Non-pigmented ciliary epithelial cell (primary cell): ENCODE results near the gene MAP2K2.

ENCODE experiments used
- DNase-seq: peaks from one replicate; pipeline ENCODE4 v3.0.0-alpha.2; 2010; ENCODE audit warnings: low read depth

Gene MAP2K2

DNA sequence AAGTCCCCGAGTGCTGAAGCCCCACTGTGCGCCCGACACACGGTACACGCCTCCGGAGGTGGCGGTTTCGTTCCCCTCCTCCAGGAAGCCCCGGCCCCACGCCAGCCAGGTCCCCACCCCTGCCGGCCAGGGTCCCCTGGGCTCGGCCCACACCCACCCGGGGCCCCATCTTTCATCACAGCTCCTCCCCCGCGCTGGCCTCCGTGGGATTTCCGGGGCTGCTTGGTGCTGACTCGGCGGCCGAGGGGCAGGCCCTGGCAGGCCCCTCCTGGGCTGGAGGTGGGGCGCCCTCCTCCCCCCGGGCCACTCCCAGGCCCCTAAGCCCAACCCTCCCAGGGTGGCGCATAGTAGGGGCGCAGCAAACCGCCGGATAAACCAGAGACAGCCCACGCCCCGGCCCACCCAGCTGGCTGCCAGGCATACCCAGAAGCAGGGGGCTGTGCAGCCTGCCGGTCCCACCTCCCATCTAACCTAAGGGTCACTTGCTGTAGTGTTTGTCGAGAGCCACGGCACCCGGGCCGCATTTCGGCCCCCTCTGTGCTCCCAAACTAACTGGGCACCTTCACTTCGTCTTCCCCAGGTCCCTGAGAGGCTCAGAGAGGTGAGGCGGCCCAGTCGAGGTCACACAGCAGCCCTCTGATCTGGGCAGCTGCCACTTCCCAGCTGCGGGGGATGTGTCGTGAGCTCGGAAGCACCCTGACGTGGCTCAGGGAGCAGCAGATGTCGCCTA, 63.9 kb downstream of the MAP2K2 start:
- DNase-seq = no peak

DNA sequence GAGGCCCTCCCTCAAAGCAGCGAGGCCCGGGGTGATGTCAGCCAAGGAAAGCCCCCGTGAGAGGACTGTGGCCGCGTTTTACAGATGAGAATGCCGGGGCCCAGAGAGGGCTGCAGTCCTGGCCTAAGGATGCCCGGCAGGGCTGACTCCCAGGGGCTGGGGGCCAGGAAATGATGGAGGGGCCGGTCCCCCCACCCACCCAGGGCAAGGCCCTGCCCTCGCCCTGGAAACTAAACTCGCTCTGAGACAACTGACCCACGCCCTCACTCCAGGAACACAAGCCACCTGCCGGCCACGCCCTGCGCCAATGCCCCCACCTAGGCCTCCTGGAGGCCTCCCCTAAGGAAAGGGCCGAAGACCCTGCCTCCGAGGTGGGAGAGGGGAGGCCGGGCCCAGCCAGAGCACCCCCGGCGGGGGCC, 64.5 kb downstream of the MAP2K2 start:
- DNase-seq = no peak

DNA sequence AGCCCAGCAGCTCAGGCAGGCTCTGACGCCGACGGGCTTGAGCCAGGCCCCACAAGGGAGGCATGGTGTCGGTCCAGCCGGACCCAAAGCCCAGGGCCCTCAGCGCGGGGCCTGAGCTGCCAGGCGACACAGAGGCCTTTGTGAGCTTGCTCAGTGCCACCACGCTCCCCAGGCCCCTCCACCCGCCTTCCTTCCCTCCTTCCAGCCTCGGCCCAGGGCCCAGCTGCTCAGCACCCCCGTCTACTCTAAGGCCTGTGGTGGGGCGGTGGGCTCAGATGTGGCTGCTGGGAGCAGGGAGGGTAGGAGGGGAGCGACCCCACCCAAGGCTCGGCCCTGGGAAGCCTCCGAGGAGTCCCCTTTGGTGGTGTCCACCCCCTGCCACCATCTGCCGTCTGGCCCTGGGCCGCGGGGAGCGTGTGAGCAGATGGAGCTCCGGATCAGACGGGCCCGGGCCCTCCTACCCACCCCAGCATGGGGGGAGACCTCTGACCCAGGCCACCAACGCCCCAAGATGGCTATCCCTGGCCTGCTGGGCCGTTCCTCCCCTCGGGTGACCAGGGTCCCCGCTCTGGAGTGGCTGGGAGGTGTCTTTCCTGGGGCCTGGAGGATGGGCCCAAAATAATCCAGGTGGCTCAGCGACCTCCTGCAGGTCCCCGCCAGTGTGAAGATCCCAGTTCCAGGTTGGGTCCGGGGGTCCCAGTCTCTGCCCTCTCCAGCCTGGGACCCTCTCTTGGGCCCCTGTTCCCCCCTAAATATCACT, 65.0 kb downstream of the MAP2K2 start:
- no peak for DNase-seq

DNA sequence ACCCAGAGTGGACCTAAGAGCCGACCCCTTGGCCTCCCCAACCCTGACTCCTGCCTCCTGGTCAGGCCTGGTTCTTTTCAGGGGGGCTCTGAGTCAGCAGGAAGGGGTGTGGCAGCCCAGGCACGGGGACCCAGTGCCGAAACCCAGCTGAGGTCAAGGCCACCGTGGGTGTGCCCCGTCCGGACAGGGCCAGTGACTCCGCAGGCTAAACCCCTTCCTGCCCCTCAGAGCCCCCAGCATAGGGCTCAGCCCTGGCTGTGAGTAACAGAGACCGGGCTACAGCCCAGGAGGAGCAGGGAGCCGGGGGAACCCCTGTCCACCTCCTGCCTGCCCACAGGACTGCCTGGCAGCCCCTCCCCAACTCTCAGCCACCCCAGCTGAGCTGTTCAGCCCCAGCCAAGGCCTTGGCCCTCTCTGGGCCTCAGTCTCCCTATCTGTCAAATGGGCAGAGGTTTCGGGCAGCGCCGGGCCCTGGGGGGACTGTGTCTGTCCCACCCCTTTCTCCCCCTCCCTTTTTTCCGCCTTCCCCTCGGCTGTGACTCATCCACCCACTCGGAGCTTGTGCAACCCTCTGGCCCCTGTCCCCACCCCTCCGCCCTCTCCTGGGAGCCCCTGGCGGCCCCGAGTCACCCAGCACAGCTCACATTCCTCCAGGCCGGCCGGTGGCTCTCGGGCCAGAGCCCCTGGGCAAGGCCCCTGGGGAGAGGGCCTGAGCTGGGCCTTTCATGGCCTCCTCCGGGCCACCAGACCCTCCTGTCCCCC, 65.8 kb downstream of the MAP2K2 start:
- peak; percentile 43 for DNase-seq

DNA sequence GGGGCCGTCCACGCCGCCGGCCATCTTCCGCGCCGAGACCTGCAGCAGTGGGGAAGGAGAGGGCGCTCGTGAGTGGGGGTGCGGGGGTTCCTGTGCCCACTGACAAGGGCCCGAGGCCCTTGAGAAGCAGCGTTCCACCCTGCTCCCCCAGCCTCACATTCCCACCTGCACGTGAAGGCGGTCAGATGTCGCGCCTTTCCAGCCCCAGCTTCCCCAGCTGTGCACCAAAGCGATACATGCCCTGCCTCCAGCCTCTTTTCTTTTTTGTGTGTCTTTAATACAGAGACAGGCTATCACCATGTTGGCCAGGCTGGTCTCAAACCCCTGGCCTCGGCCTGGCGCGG, 68.7 kb downstream of the MAP2K2 start:
- DNase-seq = no peak

DNA sequence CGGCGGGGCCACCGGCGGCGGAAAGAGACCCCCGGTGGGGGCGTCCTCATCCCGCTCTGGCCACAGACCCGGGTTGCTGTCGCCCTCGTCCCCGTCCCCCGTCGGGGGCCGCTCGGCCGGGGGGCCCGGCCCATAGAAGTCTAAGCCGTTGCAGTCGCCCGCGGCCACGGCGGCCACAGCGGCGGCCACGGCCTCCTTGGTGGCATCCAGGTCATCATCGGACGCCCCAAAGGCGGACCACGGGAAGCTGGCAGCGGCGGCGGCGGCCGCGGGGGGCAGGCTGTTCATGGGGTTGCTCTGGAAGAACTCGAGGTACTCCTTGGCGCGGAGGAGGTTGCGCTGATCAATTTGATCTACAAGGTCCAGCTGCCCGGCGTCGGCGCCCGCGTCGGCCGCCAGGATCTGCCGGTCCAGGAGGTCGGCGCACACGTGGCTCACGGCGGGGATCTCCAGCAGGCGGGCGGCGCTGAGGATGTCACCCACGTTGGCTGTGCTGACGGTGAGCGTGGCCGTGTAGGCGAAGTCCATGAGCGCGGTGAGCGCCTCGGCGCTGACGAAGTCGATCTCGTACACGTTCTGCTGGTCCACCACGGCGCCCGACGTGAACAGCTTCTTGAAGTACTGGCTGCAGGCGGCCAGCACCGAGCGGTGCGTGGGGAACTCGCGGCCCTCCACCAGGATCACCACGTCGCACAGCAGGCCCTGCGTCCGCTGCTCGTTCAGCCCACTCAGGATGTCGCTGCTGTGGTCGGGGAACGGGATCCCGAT, 69.3 kb downstream of the MAP2K2 start:
- DNase-seq = no peak

DNA sequence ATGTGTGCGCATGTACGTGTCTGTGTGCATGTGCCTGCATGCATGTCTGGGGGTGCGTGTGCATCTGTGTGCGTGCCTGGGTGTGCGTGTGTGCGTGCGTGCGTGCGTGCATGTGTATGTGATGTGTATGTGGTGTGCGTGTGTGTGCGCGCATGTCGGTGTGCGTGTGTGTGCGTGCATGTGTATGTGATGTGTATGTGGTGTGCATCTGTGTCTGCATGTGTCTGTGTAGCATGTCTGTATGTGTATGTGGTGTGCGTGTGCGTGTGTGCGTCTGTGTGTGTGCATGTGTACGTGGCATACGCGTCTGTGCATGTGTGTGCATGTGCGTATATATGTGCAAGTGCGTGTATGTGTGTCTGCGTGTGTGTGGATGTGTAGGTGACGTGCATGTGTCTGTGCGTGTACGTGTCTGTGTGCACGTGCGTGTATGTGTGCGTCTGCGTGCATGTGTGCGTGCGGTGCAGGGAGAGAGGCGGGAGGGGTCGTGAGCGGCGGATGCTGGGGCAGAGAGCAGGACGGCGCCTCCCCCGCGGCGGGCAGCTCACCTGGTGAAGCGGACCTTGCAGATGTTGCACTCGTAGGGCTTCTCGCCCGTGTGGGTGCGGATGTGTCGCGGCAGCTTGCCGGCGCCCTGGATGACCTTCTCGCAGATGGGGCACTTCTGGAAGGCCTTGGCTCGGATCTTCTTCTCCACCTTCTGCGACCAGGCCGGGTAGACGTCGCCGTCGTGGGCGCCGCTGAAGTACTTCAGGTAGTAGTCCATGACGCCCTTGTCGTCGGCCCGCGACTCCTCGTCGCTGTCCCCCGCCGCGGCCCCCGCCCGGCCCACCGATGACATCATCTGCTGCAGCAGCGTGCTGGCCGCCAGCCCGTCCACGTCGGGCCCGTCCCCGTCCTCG, 70.2 kb downstream of the MAP2K2 start:
- DNase-seq = no peak

DNA sequence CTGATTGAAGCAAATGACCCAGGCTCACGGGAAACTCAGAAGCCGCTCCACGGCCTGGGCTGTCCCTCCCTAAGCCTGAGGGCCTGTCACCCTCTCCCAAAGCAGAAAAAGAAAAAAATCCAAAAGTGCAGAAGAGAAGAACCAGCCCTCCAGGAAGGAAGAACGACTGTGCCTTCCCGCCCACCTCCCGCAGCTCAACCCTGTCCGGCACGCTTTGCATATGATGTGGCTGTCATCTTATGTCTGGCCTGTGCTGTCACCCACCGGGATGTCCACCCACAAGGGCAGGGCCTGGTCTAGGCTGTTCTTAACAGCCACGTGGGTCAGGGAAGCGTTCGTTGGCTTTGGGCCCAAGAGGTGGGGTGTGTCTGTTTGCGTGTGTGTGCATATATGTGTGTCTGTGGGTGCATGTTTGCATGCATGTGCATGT, 70.9 kb downstream of the MAP2K2 start:
- DNase-seq = no peak

DNA sequence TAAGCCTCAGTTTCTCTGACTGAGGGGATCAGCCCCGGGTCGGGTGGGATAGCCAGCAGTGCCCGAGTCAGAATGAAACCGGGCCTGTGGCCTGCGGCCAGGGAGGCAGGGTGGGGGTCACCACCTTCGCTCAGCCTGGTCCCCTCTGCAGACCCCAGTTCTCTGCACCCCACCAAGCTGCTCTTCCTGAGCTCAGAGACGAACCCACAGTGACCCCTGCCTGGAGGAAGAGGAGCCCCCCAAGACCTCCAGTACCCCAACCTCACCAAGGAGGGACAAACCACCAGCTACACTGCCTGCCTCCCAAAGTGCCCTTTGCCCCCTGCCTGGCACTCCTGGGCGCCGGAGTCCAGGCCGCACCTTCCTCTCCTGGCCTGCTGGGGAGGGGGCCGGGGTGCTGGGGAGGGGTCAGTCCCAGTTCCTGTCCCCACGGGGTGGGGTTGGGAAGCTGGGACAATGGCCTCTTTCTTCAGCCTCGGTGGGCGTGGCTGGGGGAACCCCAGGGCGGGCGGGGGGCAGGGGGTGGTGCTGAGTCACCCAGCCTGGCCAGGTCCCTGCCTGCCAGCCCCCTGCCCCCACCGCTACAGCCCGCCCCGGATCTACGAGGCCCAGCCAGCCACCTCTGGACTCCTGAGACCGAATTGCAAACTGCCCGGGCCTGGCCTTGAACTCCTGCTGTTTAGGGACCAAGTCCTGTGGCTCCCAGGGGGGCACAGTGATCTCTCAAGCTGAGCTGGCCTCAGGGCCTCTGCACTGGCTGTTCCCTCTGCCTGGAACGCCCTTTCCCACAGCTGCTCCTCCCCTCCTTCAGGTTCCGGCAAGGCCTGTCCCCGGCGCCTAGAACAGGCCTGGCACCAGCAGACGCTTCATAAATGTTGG, 71.6 kb downstream of the MAP2K2 start:
- no peak for DNase-seq

DNA sequence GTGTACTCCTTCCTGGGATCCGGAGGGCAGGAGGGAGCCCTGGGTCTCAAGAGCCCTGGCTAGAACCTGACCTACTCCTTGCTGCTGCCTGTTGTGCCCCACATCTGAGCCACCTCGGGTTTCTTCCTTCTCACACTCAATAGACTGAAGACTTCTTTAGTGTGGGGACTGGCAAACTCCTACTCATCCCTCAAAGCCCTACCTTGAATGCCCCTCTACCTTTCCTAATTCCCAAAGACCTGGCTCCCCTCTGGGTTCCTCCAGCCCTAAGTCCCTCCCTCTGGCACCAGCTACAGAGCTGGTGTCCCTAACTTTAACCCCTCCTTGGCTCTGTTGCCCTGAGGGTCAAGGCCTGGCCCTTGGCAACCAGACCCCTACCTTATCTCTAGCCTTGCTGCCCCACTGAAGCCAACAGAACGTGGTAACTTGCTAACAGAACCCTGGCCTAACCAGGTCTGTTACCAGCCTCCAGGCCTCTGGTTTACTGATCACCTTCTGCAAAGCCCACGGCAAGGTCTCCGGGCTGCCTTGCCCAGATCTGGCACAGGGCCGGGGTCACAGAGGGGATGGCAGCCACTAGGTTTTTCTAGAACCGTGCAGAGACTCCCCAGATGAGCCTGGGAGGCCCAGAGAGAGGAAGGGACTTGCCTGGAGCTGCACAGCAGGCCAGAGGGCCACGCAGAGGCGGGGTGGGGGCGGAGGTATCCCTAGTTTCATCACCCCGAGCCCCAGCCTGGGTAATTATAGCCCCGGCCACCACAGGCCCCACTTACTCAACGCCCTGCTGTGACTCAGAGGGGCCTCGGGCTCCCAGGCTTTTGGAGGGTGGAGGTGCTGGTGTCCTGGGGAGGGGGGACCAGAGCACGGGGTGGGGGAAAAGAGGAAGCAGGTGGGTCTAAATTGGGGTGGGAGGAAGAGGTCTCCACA, 72.5 kb downstream of the MAP2K2 start:
- DNase-seq = no peak

DNA sequence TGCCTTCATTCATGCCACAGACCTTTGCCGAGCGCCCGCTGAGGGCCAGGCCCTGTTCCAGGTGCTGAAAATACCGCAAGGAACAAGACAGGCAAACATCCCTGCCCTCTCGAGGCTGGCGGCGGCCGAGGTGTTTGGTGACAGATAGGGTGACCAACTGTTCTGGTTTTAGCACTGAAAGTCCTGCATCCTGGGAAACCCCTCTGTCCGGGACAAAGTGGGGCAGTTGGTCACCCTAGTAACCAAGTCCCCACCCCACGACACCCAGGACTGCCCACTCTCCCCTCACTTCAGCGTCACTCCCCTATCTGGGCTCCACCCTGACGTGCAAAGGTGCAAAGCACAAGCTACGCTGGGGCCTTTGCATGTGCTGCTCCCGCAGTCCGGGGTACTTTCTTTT, 74.5 kb downstream of the MAP2K2 start:
- no peak for DNase-seq

DNA sequence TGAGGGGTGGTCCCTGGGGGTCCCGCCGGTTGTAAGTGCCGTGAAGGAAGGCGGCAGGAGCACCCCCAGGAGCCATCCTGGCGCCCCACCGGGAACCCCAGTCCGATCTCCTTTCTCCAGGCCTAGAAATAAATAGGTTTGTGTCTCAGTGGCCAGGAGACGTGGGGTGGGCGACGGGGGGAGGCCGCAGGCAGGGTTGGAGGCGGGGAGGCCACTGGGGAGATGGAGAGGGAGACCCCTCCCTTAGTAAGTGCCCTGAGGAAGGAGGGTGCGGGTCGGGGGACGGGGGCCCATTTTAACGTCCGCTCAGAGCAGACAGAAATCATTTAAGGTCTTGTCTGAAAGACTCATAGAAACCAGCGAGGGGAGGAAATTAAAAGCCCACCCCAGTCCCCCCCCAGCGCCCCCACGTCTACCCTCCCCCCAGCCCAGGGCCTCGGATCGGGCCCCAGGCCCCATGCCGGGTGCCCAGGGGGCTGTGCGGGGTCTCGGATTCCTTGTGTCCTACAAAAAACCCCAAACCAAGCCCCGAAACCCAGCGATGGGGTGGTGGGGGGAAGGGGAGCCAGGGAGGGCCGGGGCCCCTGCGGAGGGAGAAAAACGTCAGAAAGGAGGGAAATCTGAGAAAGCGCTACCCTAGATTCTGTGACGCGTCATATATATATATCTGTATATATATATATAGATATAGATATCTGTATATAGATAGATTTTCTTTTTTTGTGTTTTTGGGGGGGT, 76.8 kb downstream of the MAP2K2 start:
- DNase-seq = no peak

DNA sequence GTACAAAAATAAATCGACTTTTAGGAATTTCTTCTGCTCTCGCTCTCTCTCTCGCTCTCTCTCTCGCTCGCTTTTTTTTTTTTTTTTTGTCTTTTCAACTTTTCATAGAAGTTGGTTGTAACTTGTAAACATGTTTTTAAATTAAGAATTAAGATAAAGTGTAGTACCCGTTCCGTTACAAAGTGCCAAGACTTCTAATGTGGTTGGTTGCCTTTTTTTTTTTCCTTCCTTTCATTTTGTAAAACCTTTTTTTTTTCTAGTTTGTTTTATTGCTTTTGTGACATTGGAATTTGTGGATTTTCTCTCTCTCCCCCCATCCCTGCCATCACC, 77.6 kb downstream of the MAP2K2 start:
- DNase-seq = no peak

DNA sequence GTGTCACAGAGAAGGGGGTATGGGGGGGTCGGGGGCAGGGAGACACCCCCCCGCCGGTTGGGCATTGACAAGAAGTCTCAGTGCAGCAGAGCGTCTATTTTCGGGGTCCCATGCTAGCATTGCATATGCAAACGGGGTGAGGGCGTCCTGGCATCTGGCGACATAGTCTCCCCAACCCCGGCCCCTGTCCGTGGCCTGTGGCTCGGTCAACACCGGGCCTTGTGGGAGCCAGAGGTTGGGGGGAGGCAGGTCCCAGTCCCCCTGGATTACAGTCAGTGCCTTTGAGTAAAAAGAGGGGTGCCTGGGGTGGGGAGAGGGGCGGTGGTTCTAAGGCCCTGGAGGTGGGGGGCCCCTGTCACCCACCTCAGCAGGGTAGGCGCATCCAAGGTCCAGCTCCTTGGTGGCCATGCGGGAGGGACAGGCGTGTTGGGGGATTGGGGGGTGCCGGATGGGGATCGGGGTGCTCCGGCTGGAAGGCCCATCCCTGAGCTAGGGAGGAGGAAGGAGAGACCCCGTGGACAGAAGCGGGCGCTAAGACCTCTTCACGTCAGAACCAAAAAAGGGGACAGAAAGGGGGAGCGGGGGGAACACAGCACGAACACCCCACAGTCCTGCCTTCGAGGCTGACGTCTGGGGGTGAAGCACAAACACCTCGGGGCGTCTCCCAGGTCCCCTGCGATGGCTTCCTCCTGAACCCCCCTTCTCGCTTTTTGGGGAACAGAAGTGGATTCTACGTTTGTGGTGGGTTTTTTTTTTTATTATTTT, 78.1 kb downstream of the MAP2K2 start:
- no peak for DNase-seq

DNA sequence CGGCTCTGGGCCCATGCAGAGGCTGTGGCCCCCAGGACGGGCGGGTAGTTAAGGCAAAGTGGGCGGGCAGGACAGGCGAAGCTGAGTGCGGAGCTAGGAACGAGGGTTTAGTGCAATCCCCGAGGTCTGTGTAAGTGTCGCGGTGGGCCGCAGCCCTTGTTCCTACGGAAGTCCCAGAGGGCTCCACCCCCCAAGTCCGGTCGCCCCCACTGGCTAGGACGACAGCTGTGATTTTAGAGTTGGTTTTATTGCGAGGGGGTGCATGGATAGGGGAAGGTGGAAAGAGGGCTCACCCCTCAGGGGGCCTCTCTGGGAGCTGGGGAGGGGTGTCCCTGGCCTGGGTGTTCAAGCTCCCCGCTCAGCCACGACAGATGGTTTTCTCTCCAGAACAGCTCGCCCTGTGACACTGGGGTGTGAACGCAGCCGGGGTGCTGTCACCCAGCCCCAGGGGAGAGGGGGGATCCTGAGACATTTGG, 78.9 kb downstream of the MAP2K2 start:
- no peak for DNase-seq

DNA sequence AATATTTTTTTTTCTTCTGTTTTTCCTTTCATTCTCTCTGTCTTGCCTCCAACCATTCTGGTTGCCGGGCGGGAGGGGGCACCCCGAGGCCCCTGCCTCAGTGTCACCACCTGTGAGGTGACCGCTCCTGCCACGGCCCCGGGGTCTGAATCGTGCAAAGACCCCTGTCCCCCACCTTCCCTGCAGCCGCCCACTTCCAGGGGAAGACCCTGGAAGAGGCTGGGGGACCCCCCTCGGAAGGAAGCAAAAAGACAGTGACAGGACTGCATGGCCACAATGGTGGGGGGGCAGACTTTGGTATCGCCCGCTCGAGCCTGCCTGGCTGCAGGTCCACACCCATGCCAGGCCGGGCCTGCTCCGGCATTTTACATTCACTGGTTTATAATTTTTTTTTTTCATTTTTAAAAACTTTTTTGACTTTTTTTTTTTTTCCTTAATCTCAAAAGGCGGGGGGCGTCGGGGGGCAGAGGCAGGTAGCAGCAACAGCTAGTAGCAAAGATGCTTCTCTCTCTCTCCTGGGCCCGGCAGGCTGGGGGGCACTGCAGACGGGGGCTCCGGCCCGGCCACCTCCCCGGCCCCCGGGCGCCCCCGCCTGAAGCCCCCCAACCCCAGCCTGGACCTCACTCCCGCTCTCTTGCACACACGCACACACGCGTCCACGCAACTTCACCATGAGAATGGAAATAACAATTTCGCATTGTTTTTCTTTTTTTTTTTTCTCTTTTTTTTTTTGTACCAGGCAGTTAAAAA, 79.8 kb downstream of the MAP2K2 start:
- DNase-seq = no peak

DNA sequence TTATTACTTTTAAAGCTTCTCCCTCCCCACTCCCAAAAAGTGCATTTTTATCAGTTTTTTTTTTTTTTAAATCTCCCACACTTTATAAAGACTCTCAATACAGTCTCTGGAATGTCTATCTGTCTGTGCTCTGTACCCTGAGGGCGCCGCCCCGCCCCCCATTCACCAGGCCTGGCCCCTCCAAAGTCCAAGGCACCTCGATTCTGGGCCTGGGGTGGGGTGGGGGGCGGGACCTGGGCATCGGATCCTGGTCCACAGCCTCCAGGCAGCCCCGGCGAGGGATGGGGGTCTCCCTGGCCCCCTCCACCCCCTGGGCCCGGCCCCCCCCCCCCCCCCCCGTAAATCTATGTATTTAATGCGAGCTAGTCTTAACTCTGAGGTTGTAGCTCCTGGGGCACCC, 80.5 kb downstream of the MAP2K2 start:
- no peak for DNase-seq
